ENCODE results near the gene ZNF549. TPM values are rescaled to one million over a fixed set of nuclear protein-coding genes. Genes with fewer than 3 reads are reported as not detected.

ZNF549 gene
- total and polyA plus RNA-seq, 2 of the 13 experiments (the other 11 are each of a cell fraction or from before 2014, with no cell fraction given) = 2.8 to 6.4 TPM

GRCh38 chr19:57560049-57560491 is 32.9 kb downstream of the ZNF549 start:
- WGBS (ENCODE audit: low lambda C conversion rate) = 90% methylated on average over 23 of the region's 23 CpGs
- H3K9me3 ChIP-seq (ENCODE audit: low read length) = peaks cover 47% of the 10 kb centered on the region
- BruUV-seq (replicated peaks) = no TSS peak
- peaks cover 23% of the 10 kb centered on the region for H3K79me2 ChIP-seq (ENCODE audit: insufficient read depth, low read length)
- CTCF ChIA-PET (ENCODE audit: low intra/inter-chr PET ratio, low total read pairs) = no interaction called here
- no peak overlapping the region for H2AFZ ChIP-seq (ENCODE audit: low read length)
- no peaks in the 10 kb centered on the region; a peak in 1 of 5 replicates for H3K27me3 ChIP-seq (ENCODE audit: control insufficient read depth in 1 of 2, insufficient read depth in 2 of 2, low read length in 2 of 2)
- H3K36me3 ChIP-seq (replicated peaks in 1 of 2; ENCODE audit: control insufficient read depth in 1 of 2, insufficient read depth in 2 of 2, low read length in 2 of 2) = peaks cover 5 to 12% of the 10 kb centered on the region in 2 experiments; a peak in 4 of 5 replicates
- H4K20me1 ChIP-seq (ENCODE audit: insufficient read depth, low read length) = no peaks in the 10 kb centered on the region
- POLR2A ChIA-PET = no interaction called here
- intact Hi-C loops (cut with micrococcal nuclease; ENCODE audit: unreplicated experiment) (no loop called here), in situ Hi-C loops (cut with HindIII; ENCODE audit: extremely low pct_ligation_motif_present, low pct_unique_long_range_greater_than_20kb) (no loop called here)
- FAIRE-seq (no peak), ATAC-seq (no peak), DNase-seq (ENCODE audit: low spot score) (no peak)
- no peak overlapping the region for H3K9ac ChIP-seq (ENCODE audit: insufficient read depth, low read depth, low read length)
- H3K4me2 ChIP-seq (ENCODE audit: low read depth, low read length) = peak overlapping the region; percentile 91
- peak overlapping the region; percentile 25 to 94 (median 88); a peak in 5 of 6 replicates for H3K4me3 ChIP-seq (replicated peaks in 1 of 3; ENCODE audit: insufficient read depth in 1 of 3, low read depth in 2 of 3, low read length in 3 of 3)
- peaks cover 29% of the 10 kb centered on the region for H3K4me1 ChIP-seq (ENCODE audit: insufficient read depth, low read length)
- no peak overlapping the region for H3K27ac ChIP-seq (ENCODE audit: extremely low read length, insufficient read depth, low read length)
- TF ChIP-seq ZNF790 (CRISPR knock-in tag; IDR thresholded peaks at IDR 0.05; ENCODE audit: borderline replicate concordance) (no peak), ZNF253 (CRISPR knock-in tag; IDR thresholded peaks at IDR 0.05; ENCODE audit: borderline replicate concordance) (no peak), RFXAP (CRISPR knock-in tag; IDR thresholded peaks at IDR 0.05; ENCODE audit: borderline replicate concordance) (0 out of 2 replicates have a peak, but pooled peaks have one; percentile 24), ZSCAN25 (CRISPR knock-in tag; IDR thresholded peaks at IDR 0.05) (peak; percentile 7; the same call in 1 of the 2 replicates), ISL2 (CRISPR knock-in tag; IDR thresholded peaks at IDR 0.05) (0 out of 2 replicates have a peak, but pooled peaks have one; percentile 20), ESRRA (CRISPR knock-in tag; IDR thresholded peaks at IDR 0.05; ENCODE audit: low read depth) (no peak), ZNF841 (CRISPR knock-in tag; IDR thresholded peaks at IDR 0.05; ENCODE audit: borderline replicate concordance) (no peak), ZNF772 (CRISPR knock-in tag; IDR thresholded peaks at IDR 0.05) (no peak), NCOA2 (CRISPR knock-in tag; IDR thresholded peaks at IDR 0.05) (no peak), PBX2 (CRISPR knock-in tag; IDR thresholded peaks at IDR 0.05) (no peak), HNF4A (CRISPR knock-in tag; IDR thresholded peaks at IDR 0.05) (no peak), CBX5 (CRISPR knock-in tag; IDR thresholded peaks at IDR 0.05; ENCODE audit: borderline replicate concordance) (peak; percentile 2; the same call in 1 of the 2 replicates), PHF5A (CRISPR knock-in tag; IDR thresholded peaks at IDR 0.05; ENCODE audit: low read depth, unreplicated experiment) (peak; percentile 32), ZNF441 (CRISPR knock-in tag; IDR thresholded peaks at IDR 0.05; ENCODE audit: borderline replicate concordance) (no peak)
- TF ChIP-seq, protein P1, sequence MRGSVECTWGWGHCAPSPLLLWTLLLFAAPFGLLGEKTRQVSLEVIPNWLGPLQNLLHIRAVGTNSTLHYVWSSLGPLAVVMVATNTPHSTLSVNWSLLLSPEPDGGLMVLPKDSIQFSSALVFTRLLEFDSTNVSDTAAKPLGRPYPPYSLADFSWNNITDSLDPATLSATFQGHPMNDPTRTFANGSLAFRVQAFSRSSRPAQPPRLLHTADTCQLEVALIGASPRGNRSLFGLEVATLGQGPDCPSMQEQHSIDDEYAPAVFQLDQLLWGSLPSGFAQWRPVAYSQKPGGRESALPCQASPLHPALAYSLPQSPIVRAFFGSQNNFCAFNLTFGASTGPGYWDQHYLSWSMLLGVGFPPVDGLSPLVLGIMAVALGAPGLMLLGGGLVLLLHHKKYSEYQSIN (CRISPR knock-in tag; IDR thresholded peaks at IDR 0.05; ENCODE audit: borderline replicate concordance) = no peak
- TF ChIP-seq, protein P2, sequence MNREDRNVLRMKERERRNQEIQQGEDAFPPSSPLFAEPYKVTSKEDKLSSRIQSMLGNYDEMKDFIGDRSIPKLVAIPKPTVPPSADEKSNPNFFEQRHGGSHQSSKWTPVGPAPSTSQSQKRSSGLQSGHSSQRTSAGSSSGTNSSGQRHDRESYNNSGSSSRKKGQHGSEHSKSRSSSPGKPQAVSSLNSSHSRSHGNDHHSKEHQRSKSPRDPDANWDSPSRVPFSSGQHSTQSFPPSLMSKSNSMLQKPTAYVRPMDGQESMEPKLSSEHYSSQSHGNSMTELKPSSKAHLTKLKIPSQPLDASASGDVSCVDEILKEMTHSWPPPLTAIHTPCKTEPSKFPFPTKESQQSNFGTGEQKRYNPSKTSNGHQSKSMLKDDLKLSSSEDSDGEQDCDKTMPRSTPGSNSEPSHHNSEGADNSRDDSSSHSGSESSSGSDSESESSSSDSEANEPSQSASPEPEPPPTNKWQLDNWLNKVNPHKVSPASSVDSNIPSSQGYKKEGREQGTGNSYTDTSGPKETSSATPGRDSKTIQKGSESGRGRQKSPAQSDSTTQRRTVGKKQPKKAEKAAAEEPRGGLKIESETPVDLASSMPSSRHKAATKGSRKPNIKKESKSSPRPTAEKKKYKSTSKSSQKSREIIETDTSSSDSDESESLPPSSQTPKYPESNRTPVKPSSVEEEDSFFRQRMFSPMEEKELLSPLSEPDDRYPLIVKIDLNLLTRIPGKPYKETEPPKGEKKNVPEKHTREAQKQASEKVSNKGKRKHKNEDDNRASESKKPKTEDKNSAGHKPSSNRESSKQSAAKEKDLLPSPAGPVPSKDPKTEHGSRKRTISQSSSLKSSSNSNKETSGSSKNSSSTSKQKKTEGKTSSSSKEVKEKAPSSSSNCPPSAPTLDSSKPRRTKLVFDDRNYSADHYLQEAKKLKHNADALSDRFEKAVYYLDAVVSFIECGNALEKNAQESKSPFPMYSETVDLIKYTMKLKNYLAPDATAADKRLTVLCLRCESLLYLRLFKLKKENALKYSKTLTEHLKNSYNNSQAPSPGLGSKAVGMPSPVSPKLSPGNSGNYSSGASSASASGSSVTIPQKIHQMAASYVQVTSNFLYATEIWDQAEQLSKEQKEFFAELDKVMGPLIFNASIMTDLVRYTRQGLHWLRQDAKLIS (CRISPR knock-in tag; IDR thresholded peaks at IDR 0.05) = no peak
- TF ChIP-seq, protein P3, sequence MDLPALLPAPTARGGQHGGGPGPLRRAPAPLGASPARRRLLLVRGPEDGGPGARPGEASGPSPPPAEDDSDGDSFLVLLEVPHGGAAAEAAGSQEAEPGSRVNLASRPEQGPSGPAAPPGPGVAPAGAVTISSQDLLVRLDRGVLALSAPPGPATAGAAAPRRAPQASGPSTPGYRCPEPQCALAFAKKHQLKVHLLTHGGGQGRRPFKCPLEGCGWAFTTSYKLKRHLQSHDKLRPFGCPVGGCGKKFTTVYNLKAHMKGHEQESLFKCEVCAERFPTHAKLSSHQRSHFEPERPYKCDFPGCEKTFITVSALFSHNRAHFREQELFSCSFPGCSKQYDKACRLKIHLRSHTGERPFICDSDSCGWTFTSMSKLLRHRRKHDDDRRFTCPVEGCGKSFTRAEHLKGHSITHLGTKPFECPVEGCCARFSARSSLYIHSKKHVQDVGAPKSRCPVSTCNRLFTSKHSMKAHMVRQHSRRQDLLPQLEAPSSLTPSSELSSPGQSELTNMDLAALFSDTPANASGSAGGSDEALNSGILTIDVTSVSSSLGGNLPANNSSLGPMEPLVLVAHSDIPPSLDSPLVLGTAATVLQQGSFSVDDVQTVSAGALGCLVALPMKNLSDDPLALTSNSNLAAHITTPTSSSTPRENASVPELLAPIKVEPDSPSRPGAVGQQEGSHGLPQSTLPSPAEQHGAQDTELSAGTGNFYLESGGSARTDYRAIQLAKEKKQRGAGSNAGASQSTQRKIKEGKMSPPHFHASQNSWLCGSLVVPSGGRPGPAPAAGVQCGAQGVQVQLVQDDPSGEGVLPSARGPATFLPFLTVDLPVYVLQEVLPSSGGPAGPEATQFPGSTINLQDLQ (CRISPR knock-in tag; IDR thresholded peaks at IDR 0.05) = 0 out of 2 replicates have a peak, but pooled peaks have one; percentile 9

Data from HepG2 (cell line).